Measurements from ENCODE around the gene SFXN5. TPM values are rescaled to one million over a fixed set of nuclear protein-coding genes. Genes with fewer than 3 reads are reported as not detected.
A peak's percentile ranks its signal among the peaks of the same experiment; 100 is the strongest.

SFXN5 gene
- polyA plus RNA-seq, 1 donor (not counting 4 experiments of a cell fraction or from before 2014, with no cell fraction given): 6.3 TPM

GRCh38 chr2:73110168-73111072 lies 38.9 kb upstream of the SFXN5 start:
- dilution Hi-C loops (cut with MboI; ENCODE audit: extremely low pct_ligation_motif_present, low sequenced_read_pairs): no loop called here
- no peaks in the 10 kb centered on the region for H3K9me3 ChIP-seq (ENCODE audit: control insufficient read depth, low read depth, low read length)
- H3K79me2 ChIP-seq (ENCODE audit: control insufficient read depth, insufficient read depth, low read length): peaks cover 72% of the 10 kb centered on the region
- H3K4me1 ChIP-seq (ENCODE audit: control insufficient read depth, extremely low read depth, insufficient read depth, low read length): peaks cover 37% of the 10 kb centered on the region
- no peak for DNase-seq (ENCODE audit: low read depth, low spot score)
- H4K20me1 ChIP-seq (ENCODE audit: control insufficient read depth, extremely low read depth, insufficient read depth, low read length): peaks cover 12% of the 10 kb centered on the region
- no peaks in the 10 kb centered on the region for H3K27me3 ChIP-seq (ENCODE audit: control insufficient read depth, extremely low read depth, insufficient read depth, low read length)
- H3K4me2 ChIP-seq (ENCODE audit: control insufficient read depth, extremely low read depth, insufficient read depth, low read depth, low read length): peak overlapping the region; percentile 99
- no peak for FAIRE-seq
- peak overlapping the region; percentile 97 for H3K9ac ChIP-seq (ENCODE audit: control insufficient read depth, extremely low read depth, insufficient read depth, low read length)
- TF ChIP-seq CTCF (optimal IDR thresholded peaks at IDR 0.05 in 1 of 3, IDR thresholded peaks at IDR 0.05 in 1 of 3, conservative IDR thresholded peaks at IDR 0.05 in 1 of 3; ENCODE audit: extremely low read depth in 1 of 3, insufficient read depth in 2 of 3, low read length in 3 of 3): no peak
- TF ChIP-seq EZH2 (IDR thresholded peaks at IDR 0.05; ENCODE audit: low read length): no peak
- H3K9me1 ChIP-seq (ENCODE audit: control insufficient read depth, extremely low read depth, insufficient read depth, low read length): no peaks in the 10 kb centered on the region
- H3K36me3 ChIP-seq (ENCODE audit: control insufficient read depth in 2 of 2, extremely low read depth in 1 of 2, insufficient read depth in 2 of 2, low read length in 2 of 2): peaks cover 2 to 9% of the 10 kb centered on the region in 2 experiments
- H3K27ac ChIP-seq (ENCODE audit: control insufficient read depth, insufficient read depth, low read length): peak overlapping the region; percentile 94
- H2AFZ ChIP-seq (ENCODE audit: control insufficient read depth, low read length): no peak overlapping the region
- peak overlapping the region; percentile 64 to 97 (median 94) for H3K4me3 ChIP-seq (ENCODE audit: control insufficient read depth in 2 of 3, extremely low read depth in 1 of 3, insufficient read depth in 2 of 3, low read depth in 1 of 3, low read length in 3 of 3)

- DNase-seq (ENCODE audit: low read depth, low spot score): no peak
- no peak overlapping the region for H2AFZ ChIP-seq (ENCODE audit: control insufficient read depth, low read length)
- H3K4me2 ChIP-seq (ENCODE audit: control insufficient read depth, extremely low read depth, insufficient read depth, low read depth, low read length): peak overlapping the region; percentile 99
- no peak overlapping the region for H3K9ac ChIP-seq (ENCODE audit: control insufficient read depth, extremely low read depth, insufficient read depth, low read length)
- FAIRE-seq: no peak
- peaks cover 15% of the 10 kb centered on the region for H4K20me1 ChIP-seq (ENCODE audit: control insufficient read depth, extremely low read depth, insufficient read depth, low read length)
- no peak for TF ChIP-seq EZH2 (IDR thresholded peaks at IDR 0.05; ENCODE audit: low read length)
- H3K36me3 ChIP-seq (ENCODE audit: control insufficient read depth in 2 of 2, extremely low read depth in 1 of 2, insufficient read depth in 2 of 2, low read length in 2 of 2): peaks cover 4 to 9% of the 10 kb centered on the region in 2 experiments
- H3K4me3 ChIP-seq (ENCODE audit: control insufficient read depth in 2 of 3, extremely low read depth in 1 of 3, insufficient read depth in 2 of 3, low read depth in 1 of 3, low read length in 3 of 3): no peak overlapping the region
- H3K9me3 ChIP-seq (ENCODE audit: control insufficient read depth, low read depth, low read length): no peaks in the 10 kb centered on the region
- peaks cover 37% of the 10 kb centered on the region for H3K4me1 ChIP-seq (ENCODE audit: control insufficient read depth, extremely low read depth, insufficient read depth, low read length)
- dilution Hi-C loops (cut with MboI; ENCODE audit: extremely low pct_ligation_motif_present, low sequenced_read_pairs): no loop called here
- no peaks in the 10 kb centered on the region for H3K9me1 ChIP-seq (ENCODE audit: control insufficient read depth, extremely low read depth, insufficient read depth, low read length)
- H3K79me2 ChIP-seq (ENCODE audit: control insufficient read depth, insufficient read depth, low read length): peaks cover 79% of the 10 kb centered on the region
- H3K27ac ChIP-seq (ENCODE audit: control insufficient read depth, insufficient read depth, low read length): no peak overlapping the region
- H3K27me3 ChIP-seq (ENCODE audit: control insufficient read depth, extremely low read depth, insufficient read depth, low read length): no peaks in the 10 kb centered on the region
Measured at GRCh38 chr2:73109431-73110167, 38.1 kb upstream of the SFXN5 start.
